HG03280 (cell line): ENCODE data around the gene VAMP2.
"Not testable (repeated sequence)": the region's sequence is repeated elsewhere in the genome, so short reads cannot be mapped to it uniquely, and the experiment has no call there.

Source experiments
- ATAC-seq: cut with Tn5 transposase; IDR thresholded peaks from one replicate; pipeline ENCODE4 v1.9.1; 2021; ENCODE audit warnings: mild to moderate bottlenecking, moderate library complexity; ENCODE audit not compliant: unreplicated experiment

VAMP2 gene

GRCh38 chr17:8176197-8176940 is 13.6 kb upstream of the VAMP2 start, which contains the start of gene TMEM107:
Gene TMEM107 (minus strand): TSS chr17:8176380. CDS start chr17:8176286, 94 bp downstream.
- ATAC-seq: no peak

- no peak for ATAC-seq
Observed at GRCh38 chr17:8175795-8176196, 13.0 kb upstream of the VAMP2 start.

- no peak for ATAC-seq
Observed at GRCh38 chr17:8173871-8174322, 11.1 kb upstream of the VAMP2 start.

GRCh38 chr17:8173056-8173870 is 10.5 kb upstream of the VAMP2 start:
- ATAC-seq: peak; percentile 78

- not testable (repeated sequence) for ATAC-seq
Observed at GRCh38 chr17:8170186-8170585, 7.4 kb upstream of the VAMP2 start.

DNA sequence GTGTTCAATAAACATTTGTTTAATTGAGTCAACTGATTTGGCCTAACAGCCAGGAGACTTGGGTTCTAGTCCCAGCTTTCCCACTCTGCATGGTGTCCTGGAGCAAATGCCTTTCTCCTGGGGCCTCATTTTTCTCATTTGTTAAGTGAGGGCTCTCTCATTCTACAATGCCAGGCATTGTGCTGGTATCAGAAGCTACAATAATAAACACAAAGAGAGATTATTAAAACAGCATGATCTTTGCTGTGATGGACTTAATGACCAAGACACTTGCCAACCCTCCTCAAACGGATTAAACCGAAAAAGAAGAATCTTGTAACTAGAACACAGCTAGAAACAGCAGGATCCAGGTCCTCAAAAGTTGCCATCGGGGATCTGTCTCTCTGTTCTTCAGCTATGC is 4.8 kb upstream of the VAMP2 start:
- no peak for ATAC-seq

- no peak for ATAC-seq
Observed at GRCh38 chr17:8166731-8167130, 4.0 kb upstream of the VAMP2 start.

GRCh38 chr17:8164815-8165131 is 2.0 kb upstream of the VAMP2 start:
- ATAC-seq: no peak

DNA sequence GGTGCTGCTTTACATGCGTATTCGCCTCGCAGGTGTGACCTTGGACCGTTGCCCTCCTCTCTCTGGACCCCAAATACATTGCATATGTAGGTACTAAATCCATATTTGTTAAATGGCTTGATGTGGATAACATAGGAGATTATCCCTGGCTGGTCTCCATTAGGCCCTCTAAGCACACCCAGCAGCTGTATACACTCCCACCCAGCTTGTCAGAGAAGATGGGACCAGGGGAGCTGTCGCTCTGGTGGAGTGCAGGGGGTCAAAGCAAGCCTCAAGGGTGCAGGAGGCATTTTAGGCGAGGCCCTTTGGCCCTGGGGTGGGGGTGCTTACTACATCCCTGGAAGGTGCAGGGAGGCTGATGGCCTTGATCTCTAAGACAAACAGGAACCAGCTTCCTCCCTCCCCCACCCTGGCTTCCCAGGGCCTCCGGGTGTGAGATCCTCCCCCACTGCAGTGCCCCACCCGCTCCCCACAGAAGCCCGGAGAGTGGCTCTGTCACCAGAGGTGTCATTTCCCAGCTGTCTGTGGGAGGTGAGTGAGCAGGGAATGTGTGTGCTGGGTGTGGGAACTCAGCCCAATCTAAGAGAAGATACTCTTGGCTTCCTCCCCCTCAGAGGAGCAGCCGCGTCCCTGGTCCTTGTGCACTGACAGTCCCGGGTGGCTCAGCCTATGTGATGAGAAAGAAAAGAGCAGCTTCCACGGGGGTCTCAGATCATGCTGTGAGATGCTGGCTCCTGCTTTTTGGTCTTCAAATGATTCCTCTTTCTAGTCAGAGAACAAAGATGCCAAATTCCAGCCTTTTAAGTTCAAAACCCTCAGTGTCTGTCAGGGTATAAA is 1.4 kb upstream of the VAMP2 start:
- ATAC-seq: no peak

GRCh38 chr17:8162997-8163977 is 539 bp upstream of the VAMP2 start:
- no peak for ATAC-seq

DNA sequence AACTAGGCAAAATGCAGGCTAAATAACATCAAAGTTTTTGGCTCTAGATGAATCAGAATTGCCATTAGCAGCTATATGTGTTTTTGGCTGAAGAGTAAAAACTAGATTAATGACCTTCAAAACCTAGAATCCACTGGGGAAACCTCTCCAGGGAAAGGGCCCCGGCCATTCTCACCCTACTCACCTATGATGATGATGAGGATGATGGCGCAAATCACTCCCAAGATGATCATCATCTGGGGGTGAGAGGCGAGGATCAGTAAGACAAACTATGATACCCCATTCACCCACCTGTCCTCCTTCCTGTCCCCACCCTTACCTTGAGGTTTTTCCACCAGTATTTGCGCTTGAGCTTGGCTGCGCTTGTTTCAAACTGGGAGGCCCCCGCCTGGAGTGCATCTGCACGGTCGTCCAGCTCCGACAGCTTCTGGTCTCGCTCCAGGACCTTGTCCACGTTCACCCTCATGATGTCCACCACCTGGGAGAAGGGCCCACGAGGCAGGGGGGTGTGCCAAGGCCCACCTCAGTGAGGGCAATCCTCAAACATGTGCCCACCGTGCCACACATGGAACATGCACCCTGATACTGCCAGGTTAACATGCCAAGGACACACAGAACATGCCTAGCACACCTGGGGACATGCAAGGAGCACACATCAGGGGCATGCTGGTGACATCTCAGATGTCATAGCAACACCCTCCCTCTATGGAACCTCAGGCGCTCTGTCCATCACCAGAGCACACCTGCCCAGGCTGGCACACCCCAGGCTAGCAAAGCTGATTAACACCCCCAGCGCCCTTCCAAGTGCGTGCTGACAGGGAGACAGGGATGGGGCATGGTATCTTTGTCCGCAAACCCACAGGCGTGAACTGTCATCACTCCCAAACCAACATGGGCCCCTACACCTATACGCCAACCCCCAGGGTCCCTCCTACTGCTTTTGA is 1.2 kb downstream of the VAMP2 start:
- no peak for ATAC-seq

- ATAC-seq: no peak
Observed at GRCh38 chr17:8160741-8161221, 2.0 kb downstream of the VAMP2 start.

DNA sequence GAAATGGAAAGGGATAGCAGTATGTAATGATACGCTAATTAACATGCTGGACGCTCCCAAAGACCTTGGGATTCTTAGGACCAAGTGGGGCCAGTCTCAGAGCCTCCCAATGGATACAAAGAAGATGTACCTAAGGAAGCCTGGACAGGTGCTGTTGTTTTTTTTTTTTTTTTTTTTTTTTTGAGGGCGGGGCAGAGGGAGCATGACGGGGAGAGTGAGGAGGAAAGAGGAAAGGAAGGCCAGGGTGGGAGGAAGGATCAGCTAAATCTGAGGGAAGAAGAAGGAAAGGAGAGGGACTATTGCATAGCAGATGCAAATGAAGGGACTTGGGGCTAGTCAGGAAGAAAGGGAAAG is 2.5 kb downstream of the VAMP2 start:
- no peak for ATAC-seq

GRCh38 chr17:8159459-8160223 is 3.1 kb downstream of the VAMP2 start:
- no peak for ATAC-seq

- no peak for ATAC-seq
Observed at GRCh38 chr17:8159032-8159400, 3.7 kb downstream of the VAMP2 start.

DNA sequence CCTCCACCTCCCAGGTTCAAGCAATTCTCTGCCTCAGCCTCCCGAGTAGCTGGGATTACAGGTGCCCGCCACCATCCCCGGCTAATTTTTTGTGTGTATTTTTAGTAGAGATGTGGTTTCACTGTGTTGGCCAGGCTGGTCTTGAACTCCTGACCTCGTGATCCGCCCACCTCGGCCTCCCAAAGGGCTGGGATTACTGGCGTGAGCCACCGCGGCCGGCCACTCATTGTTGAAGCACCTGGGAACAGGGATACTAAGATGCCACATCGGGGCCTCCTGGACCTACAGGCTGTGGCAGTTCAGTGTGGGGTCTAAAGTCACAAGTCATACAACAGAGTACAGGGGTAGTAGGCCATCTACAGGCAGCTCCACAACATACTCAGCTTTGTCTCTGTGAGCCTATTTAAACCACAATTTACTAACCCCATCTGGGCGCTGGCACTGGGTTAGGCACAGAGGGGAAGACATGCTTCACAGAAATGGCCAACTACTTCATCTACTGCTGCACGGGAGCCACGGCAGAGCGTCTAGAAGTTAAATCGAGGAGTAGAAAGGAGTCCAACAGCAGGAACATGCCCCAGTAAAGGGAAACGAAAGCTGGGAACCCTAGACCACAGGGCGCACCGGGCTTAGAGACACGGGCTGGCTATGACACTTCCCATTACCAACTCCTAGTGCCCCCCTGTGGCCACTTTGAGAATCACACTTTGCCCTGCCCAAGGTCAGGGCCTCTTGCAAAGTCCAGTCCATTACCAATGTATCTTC is 4.3 kb downstream of the VAMP2 start:
- no peak for ATAC-seq

DNA sequence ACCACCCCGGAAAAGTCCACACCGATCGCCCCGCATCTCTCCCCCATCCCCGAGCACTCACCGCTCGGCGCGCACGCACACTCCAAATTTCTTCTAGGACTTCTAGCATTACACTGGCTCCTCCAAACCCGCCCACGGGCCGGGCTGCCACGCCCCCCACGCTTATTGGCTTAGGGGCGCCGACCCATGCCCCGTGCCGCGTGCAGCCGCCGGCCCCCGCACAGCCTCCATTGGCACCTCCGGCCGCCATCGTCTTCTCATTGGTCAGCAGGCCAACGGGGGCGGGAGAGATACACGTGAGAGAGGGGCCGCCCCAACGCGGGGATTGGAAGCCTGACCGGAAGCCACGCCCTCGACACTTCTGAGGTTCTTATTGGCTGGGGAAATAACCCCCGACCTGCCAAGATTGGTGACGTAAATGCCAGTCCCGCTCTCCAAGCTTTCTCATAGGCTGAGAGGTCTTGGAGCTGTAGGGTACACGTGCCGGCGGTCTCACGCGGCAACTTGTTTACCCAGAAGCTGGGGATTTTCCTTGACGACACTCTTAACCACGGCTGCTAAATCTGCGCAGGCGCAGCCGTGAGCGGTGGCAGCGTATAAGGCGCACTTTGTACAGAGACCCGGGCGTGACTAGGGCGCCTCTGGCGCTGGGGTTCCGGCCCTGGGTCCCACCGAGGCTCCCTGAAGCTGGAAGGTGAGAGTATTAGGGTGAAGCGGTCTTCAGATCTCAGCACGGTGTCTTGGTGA is 6.3 kb downstream of the VAMP2 start:
- ATAC-seq: peak; percentile 80
